Esophagus muscularis mucosa (tissue), 4 donors: ENCODE data around the gene MICAL3.

Source experiments
- CTCF ChIP-seq, 3 experiments: fragments of 200-600 bp in 2 of 3; fragments of 450-650 bp in 1 of 3; sonication (generic) in 2 of 3; IDR thresholded peaks; one replicate each; pipeline ENCODE4 v1.5.1; 2017 to 2019; ENCODE audit warnings: antibody characterized with exemption in 3 of 3, mild to moderate bottlenecking in 2 of 3, moderate library complexity in 1 of 3
- EP300 ChIP-seq: sonication (generic); formaldehyde crosslinking; IDR thresholded peaks from one replicate; pipeline ENCODE4 v1.6.1; 2017; ENCODE audit warnings: antibody characterized with exemption
- POLR2A ChIP-seq: fragments of 450-650 bp; IDR thresholded peaks from one replicate; pipeline ENCODE4 v1.6.1; 2017; ENCODE audit warnings: antibody characterized with exemption, moderate library complexity, mild to moderate bottlenecking, low read depth
- POLR2AphosphoS5 ChIP-seq, 2 donors: sonication (generic); formaldehyde crosslinking; IDR thresholded peaks; one replicate each; pipeline ENCODE4 v1.6.1; 2017; ENCODE audit warnings: antibody characterized with exemption in 2 of 2

- no peak for TF ChIP-seq CTCF (IDR thresholded peaks at IDR 0.05)
- no peak for TF ChIP-seq POLR2A
- no peak for TF ChIP-seq EP300
- TF ChIP-seq POLR2AphosphoS5 (IDR thresholded peaks at IDR 0.05): no peak
Measured at GRCh38 chr22:17982572-17983141, 41.7 kb downstream of the MICAL3 start.
